Ishikawa (cell line): ENCODE data around the gene SEL1L.

ENCODE experiments used
- CEBPB ChIP-seq: IDR thresholded peaks from 2 replicates; pipeline ENCODE4 v1.6.1; 2012
- CREB1 ChIP-seq: IDR thresholded peaks from 2 replicates; pipeline ENCODE4 v1.6.1; 2012; ENCODE audit warnings: low read depth
- EGR1 ChIP-seq: IDR thresholded peaks from 2 replicates; pipeline ENCODE4 v1.6.1; 2012
- EP300 ChIP-seq: IDR thresholded peaks from 2 replicates; pipeline ENCODE4 v1.6.1; 2012; ENCODE audit warnings: borderline replicate concordance
- FOXM1 ChIP-seq: IDR thresholded peaks from 2 replicates; pipeline ENCODE4 v1.6.1; 2012; ENCODE audit warnings: low read depth, borderline replicate concordance
- MAX ChIP-seq: IDR thresholded peaks from 2 replicates; pipeline ENCODE4 v1.6.1; 2012
- NFIC ChIP-seq: IDR thresholded peaks from 2 replicates; pipeline ENCODE4 v1.6.1; 2012
- RAD21 ChIP-seq: IDR thresholded peaks from 2 replicates; pipeline ENCODE4 v1.6.1; 2012; ENCODE audit warnings: low read depth
- REST ChIP-seq: IDR thresholded peaks from 2 replicates; pipeline ENCODE4 v1.6.1; 2012; ENCODE audit warnings: low read depth, mild to moderate bottlenecking
- TAF1 ChIP-seq: IDR thresholded peaks from 2 replicates; pipeline ENCODE4 v1.6.1; 2012; ENCODE audit warnings: low read depth, mild to moderate bottlenecking
- TCF12 ChIP-seq: IDR thresholded peaks from 2 replicates; pipeline ENCODE4 v1.6.1; 2012; ENCODE audit warnings: low read depth
- TEAD4 ChIP-seq: IDR thresholded peaks from 2 replicates; pipeline ENCODE4 v1.6.1; 2012
- USF1 ChIP-seq: IDR thresholded peaks from 2 replicates; pipeline ENCODE4 v1.6.1; 2012
- YY1 ChIP-seq: IDR thresholded peaks from 2 replicates; pipeline ENCODE4 v1.6.1; 2012; ENCODE audit warnings: low read depth
- ZBTB7A ChIP-seq: IDR thresholded peaks from 2 replicates; pipeline ENCODE4 v1.6.1; 2012; ENCODE audit warnings: low read depth

The SEL1L gene

GRCh38 chr14:81465507-81466228 is 68.0 kb downstream of the SEL1L start:
- TF ChIP-seq FOXM1 (no peak), MAX (no peak), TCF12 (no peak), TAF1 (no peak), RAD21 (no peak)

- TF ChIP-seq RAD21 = peak; percentile 93
- TF ChIP-seq EP300 = no peak
These were observed 69.2 kb downstream of the SEL1L start for GRCh38 chr14:81464253-81465002.

GRCh38 chr14:81459912-81460311 is 73.7 kb downstream of the SEL1L start:
- TF ChIP-seq REST = no peak
- TF ChIP-seq TCF12 = no peak
- no peak for TF ChIP-seq EP300

GRCh38 chr14:81458352-81458751 is 75.3 kb downstream of the SEL1L start:
- no peak for TF ChIP-seq CEBPB
- no peak for TF ChIP-seq YY1
- TF ChIP-seq USF1 = no peak
- TF ChIP-seq RAD21 = no peak
- TF ChIP-seq ZBTB7A = no peak
- TF ChIP-seq NFIC = no peak
- no peak for TF ChIP-seq EP300
- TF ChIP-seq FOXM1 = no peak
- no peak for TF ChIP-seq TCF12
- TF ChIP-seq MAX = no peak
- no peak for TF ChIP-seq TEAD4
- TF ChIP-seq EGR1 = no peak
- TF ChIP-seq REST = no peak
- TF ChIP-seq CREB1 = no peak
- TF ChIP-seq TAF1 = no peak

GRCh38 chr14:81455390-81455789 is 78.3 kb downstream of the SEL1L start:
- TF ChIP-seq EGR1 (no peak), USF1 (no peak), TAF1 (no peak), FOXM1 (no peak), MAX (no peak), CREB1 (no peak), NFIC (no peak), ZBTB7A (no peak), REST (no peak), CEBPB (no peak), TCF12 (no peak), TEAD4 (no peak), EP300 (no peak), RAD21 (no peak), YY1 (no peak)
